ENCODE measurements around the gene ATXN3.

DNA sequence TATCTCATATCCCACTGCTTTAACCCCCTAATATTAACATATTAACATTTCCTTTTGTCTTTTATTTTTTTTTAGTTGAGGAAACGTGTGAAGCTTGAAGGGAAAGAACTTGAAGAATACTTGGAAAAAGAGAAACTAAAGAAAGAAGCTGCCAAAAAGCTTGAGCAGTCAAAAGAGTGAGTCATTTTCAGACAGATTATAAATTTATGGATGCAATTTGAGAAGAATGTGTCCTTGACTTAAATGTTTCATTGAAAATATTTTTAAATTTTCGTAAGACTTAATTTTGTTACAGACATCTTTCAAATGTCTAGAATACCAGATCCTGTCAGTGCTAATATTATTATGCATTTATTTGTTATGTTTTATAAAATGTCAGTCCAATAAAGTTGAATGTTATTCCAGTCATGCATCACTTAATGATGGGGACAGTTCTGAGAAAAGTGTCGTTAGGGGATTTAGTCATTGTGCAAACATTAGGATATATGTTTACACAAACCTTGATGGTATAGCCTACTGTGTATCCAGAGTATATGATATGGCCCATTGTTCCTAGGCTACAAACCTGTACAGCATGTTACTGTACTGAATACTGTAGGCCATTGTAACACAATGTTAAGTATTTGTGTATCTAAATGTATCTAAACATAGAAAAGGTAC lies 48.0 kb upstream of the ATXN3 start:
- no peak for TF ChIP-seq POLR2AphosphoS5 (IDR thresholded peaks at IDR 0.05; ENCODE audit: low read depth, low read length)
- TF ChIP-seq TAF1 (IDR thresholded peaks at IDR 0.05; ENCODE audit: borderline replicate concordance, insufficient read depth, low read length), result no peak

Data from PFSK-1 (cell line).